HG03108 (cell line): ENCODE results near the gene EPN1.

Source experiments
- ATAC-seq: cut with Tn5 transposase; IDR thresholded peaks from one replicate; pipeline ENCODE4 v1.9.1; 2021; ENCODE audit warnings: moderate library complexity; ENCODE audit not compliant: unreplicated experiment

EPN1 gene

GRCh38 chr19:55678121-55678671, 3.2 kb downstream of the EPN1 start:
- ATAC-seq: peak; percentile 66

DNA sequence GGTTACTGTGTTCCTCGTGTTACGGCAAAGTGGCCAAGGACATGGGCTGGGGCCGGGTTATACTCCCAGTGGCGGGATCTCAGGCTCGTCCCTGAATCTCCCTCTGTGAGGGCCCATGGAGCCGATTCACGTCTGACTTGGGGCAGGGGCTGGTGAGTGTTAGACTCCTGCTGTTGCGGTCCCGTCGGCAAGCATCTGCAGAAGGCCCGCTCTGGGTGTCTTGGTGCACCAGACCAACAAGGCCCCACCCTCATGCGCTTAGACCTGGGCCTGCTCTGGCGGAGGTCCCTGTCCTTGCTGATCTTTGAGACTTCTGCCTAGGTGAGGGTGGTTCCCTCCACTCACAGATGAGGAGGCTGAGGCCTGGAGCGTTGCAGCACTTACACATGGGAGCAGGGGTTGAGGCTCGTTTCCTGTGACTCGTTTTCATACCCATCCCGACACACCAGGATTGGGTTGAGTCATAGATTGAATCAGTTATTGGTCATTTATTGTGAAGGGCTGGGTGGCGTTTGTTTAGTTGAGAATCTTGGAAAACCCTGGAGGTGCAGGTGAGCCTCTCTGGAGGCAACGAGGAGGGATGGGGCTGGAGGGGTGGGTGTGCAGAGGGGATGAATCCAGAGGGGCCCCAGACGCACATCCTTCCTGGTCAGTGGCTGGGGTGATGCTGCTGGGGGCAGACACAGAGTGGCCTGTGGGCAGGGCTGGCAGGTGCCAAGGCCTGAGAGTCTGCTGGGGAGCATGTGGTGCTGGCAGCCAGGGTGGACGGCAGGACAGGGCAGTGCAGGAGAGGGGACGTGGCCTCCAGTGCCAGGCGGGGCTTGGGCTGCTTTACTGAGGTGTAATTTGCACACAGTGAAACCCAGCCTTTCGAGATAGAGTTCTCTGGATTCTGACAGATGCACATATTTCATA, 4.6 kb downstream of the EPN1 start:
- no peak for ATAC-seq

- no peak for ATAC-seq
These were observed 5.5 kb downstream of the EPN1 start for GRCh38 chr19:55680339-55681130.

- ATAC-seq: no peak
These were observed 6.4 kb downstream of the EPN1 start for GRCh38 chr19:55681131-55682092.

GRCh38 chr19:55683449-55684261, 8.6 kb downstream of the EPN1 start:
- ATAC-seq: no peak

DNA sequence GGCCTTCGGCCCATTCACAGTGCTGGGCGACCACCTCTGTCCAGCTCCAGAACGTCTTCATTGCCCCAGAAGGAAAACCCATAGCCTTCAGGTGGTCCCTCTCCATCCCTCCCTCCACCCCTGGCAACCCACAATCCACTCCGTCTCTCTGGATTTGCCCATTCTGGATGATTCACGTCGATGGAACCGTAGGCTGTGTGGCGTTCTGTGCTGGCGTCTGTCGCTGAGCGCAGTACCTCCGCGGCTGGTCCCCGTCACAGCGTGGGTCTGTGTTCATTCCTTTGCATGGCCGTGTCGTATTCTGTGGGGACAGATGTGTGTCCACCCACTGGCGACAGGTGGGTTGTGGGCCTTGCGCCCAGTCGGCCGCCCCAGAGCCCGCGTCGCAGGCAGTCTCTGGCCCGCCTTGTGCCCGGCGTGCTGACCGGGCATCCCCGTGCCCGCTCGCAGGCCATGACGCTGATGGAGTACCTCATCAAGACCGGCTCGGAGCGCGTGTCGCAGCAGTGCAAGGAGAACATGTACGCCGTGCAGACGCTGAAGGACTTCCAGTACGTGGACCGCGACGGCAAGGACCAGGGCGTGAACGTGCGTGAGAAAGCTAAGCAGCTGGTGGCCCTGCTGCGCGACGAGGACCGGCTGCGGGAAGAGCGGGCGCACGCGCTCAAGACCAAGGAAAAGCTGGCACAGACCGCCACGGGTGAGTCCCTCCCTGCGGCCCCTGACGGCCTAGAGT, 10.1 kb downstream of the EPN1 start:
- ATAC-seq: no peak

DNA sequence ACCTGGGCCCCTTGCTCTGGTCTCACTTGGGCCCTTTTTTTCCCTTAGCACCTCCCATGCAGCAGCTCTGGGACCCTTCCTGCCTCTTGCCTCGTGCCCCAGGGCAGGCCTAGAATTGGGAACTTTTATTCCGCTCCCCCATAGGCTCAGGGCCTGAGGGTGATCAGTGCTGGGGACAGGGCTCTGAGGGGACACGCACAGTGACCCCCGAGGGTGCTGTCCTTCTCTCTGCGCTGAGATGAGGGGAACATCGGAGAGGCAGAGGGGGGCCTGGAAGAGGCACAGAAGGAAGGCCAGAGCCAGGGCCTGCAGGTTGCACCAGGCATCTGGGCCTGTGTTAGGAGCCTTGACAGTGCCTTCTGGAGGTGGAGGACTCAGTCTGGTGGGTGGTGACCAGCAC, 10.8 kb downstream of the EPN1 start:
- ATAC-seq: no peak

- ATAC-seq: no peak
These were observed 11.5 kb downstream of the EPN1 start for GRCh38 chr19:55686311-55687050.

GRCh38 chr19:55687281-55688201, 12.5 kb downstream of the EPN1 start:
- ATAC-seq: no peak

GRCh38 chr19:55688422-55689218, 13.6 kb downstream of the EPN1 start:
- no peak for ATAC-seq

GRCh38 chr19:55689411-55690108, 14.5 kb downstream of the EPN1 start:
- no peak for ATAC-seq

DNA sequence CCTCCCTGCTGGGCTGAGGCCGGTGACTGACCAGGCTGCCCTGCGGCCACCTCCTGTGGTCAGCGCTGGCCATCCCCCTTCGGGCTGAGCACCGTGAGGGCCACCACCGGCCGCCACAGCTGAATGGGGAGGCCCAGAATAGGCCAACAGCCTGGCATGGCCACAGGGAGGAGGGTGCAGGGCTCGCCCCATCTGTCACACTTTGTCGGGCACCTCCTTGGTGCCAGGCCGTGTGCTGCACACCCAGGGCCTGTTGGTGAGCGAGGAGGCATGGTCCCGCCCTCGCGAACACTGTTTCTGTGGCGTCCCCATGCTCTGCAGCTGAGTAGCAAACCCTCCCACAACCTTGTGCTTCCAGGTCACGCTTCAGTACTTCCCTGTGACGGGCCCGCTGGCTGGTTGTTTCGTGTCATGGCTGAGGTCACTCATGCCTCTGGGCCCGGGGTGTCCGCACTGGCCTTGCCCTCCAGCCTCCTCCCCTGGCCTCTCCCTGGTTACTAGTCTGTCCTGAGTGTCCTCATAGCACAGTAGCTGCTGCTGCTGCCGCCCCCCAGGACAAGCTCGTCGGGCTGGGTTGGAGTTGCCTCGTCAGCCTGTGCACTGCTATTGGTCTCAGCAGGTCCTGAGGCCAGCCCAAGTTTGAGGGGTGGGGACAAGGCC, 15.2 kb downstream of the EPN1 start:
- no peak for ATAC-seq

- ATAC-seq: no peak
These were observed 15.9 kb downstream of the EPN1 start for GRCh38 chr19:55690769-55691545.
